ENCODE results near the gene KYNU. TPM values are rescaled to one million over a fixed set of nuclear protein-coding genes. Genes with fewer than 3 reads are reported as not detected.

KYNU gene
- total RNA-seq, 1 donor from 2014 or later, result 34.5 TPM

DNA sequence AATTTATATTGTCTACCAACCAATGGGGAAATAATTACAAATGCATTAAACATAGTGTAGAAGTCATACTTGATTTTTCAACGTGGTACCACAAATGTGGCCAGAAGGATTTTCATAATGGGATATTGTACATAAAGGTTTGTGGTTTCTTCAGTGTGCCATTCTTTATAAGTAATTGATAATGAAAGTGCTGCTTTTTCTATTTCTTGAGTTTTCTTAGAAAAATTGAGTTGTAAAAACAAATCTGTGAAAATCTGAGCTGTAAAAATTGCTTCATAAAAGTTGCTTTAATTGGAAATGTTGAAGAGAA, 103.6 kb downstream of the KYNU start:
- TF ChIP-seq, protein P1, sequence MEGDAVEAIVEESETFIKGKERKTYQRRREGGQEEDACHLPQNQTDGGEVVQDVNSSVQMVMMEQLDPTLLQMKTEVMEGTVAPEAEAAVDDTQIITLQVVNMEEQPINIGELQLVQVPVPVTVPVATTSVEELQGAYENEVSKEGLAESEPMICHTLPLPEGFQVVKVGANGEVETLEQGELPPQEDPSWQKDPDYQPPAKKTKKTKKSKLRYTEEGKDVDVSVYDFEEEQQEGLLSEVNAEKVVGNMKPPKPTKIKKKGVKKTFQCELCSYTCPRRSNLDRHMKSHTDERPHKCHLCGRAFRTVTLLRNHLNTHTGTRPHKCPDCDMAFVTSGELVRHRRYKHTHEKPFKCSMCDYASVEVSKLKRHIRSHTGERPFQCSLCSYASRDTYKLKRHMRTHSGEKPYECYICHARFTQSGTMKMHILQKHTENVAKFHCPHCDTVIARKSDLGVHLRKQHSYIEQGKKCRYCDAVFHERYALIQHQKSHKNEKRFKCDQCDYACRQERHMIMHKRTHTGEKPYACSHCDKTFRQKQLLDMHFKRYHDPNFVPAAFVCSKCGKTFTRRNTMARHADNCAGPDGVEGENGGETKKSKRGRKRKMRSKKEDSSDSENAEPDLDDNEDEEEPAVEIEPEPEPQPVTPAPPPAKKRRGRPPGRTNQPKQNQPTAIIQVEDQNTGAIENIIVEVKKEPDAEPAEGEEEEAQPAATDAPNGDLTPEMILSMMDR (IDR thresholded peaks at IDR 0.05), result no peak

DNA sequence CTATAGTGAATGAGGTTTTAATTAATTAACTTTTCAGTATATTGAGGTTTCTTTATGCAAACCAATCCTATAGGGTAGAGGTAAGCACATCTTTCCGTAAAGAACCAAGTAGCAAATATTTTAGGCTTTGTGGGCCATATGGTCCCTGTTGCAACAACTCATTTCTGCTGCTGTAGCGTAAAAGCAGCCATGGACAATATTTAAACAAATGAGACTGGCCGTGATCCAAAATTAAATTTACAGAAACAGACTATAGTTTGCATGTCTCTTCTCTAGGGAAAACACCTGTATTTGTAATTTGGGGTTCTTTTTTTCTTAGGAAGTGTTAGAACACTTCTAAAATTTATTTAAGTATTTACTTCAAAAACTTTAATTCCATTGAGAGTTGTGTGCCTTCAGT, 104.3 kb downstream of the KYNU start:
- H3K27ac ChIP-seq, result no peak overlapping the region
- no peaks in the 10 kb centered on the region for H3K27me3 ChIP-seq
- H3K9me3 ChIP-seq, result no peaks in the 10 kb centered on the region
- ATAC-seq (no peak), DNase-seq (no peak)
- intact Hi-C loops (cut with DNase I), result no loop called here
- H3K4me3 ChIP-seq, result no peak overlapping the region
- no peaks in the 10 kb centered on the region for H3K36me3 ChIP-seq
- no peaks in the 10 kb centered on the region for H3K4me1 ChIP-seq
- TF ChIP-seq, protein P1 (IDR thresholded peaks at IDR 0.05), result no peak

More for the DNA sequence above, 103.6 kb downstream of the KYNU start:
- H3K27ac ChIP-seq, result no peak overlapping the region
- H3K36me3 ChIP-seq, result no peaks in the 10 kb centered on the region
- H3K4me3 ChIP-seq, result no peak overlapping the region
- DNase-seq, result no peak
- H3K9me3 ChIP-seq, result no peaks in the 10 kb centered on the region
- H3K4me1 ChIP-seq, result no peaks in the 10 kb centered on the region
- ATAC-seq, result no peak
- intact Hi-C loops (cut with DNase I), result no loop called here
- no peaks in the 10 kb centered on the region for H3K27me3 ChIP-seq

DNA sequence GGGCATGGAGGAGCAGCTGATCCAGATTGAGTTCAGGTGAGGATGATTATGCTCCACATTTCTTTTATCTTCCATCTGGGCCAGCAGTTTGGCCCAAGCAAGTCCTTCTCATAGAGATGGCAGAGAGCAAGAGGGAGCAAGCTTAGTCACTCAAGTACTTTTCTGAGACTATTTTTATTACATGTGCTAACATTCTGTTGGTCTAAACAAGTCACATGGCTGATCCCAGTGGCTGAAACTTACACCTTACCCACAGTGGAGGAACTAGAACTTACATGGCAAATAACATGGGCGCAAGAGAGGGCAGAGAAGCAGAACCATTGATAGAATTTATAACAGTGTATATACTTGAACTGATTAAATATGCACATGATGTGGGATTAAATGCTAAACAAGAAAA, 105.7 kb downstream of the KYNU start:
- H3K4me1 ChIP-seq, result no peaks in the 10 kb centered on the region
- H3K27me3 ChIP-seq, result no peaks in the 10 kb centered on the region
- H3K36me3 ChIP-seq, result no peaks in the 10 kb centered on the region
- TF ChIP-seq, protein P1 (IDR thresholded peaks at IDR 0.05), result no peak
- no peaks in the 10 kb centered on the region for H3K9me3 ChIP-seq
- no peak for DNase-seq
- intact Hi-C loops (cut with DNase I), result no loop called here
- H3K4me3 ChIP-seq, result no peak overlapping the region
- no peak for ATAC-seq
- no peak overlapping the region for H3K27ac ChIP-seq

DNA sequence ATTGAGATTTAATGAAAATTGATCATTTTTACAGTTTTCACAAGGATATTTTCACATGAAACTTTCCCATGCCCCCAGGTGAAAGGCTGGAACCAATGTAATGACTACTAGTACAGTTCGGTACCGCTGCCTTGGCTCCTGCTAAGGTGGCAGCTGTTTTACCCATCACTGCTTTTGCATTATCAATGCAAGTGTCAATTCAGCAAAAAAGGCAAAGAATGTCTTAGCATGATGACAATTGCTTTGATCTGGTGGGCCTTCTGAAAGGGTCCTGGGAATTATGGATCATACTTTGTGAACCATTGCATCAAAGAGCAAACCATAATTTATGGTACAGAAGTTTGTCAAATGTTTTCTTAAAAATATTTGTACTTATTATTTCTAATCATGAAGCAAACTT, 107.2 kb downstream of the KYNU start:
- DNase-seq, result no peak
- H3K27ac ChIP-seq, result no peak overlapping the region
- no peaks in the 10 kb centered on the region for H3K36me3 ChIP-seq
- H3K27me3 ChIP-seq, result no peaks in the 10 kb centered on the region
- TF ChIP-seq, protein P1 (IDR thresholded peaks at IDR 0.05), result no peak
- no peak for ATAC-seq
- intact Hi-C loops (cut with DNase I), result no loop called here
- H3K9me3 ChIP-seq, result no peaks in the 10 kb centered on the region
- H3K4me1 ChIP-seq, result no peaks in the 10 kb centered on the region
- H3K4me3 ChIP-seq, result no peak overlapping the region

DNA sequence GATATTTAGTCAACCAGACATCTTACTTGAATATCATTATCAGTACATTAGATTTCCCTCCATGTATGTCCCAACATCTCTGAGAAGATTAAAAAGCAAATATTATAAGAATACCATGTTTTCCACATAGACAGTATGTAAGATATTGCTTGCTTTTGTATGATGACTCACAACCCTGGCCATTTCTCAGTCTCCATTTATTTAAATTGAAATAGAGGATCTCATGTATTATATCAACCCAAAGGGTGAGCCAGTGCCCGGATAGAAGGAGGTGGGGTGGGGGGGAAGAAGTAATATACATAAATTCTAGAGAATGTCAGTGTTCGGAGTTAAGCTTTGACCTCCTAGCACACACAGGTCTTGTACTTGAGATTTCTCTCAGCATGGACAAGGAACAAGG, 109.6 kb downstream of the KYNU start:
- ATAC-seq (no peak), DNase-seq (no peak)
- TF ChIP-seq, protein P1 (IDR thresholded peaks at IDR 0.05), result no peak
- Histone ChIP-seq H3K27ac (no peak overlapping the region), H3K27me3 (no peaks in the 10 kb centered on the region), H3K9me3 (no peaks in the 10 kb centered on the region), H3K4me1 (no peaks in the 10 kb centered on the region), H3K36me3 (no peaks in the 10 kb centered on the region), H3K4me3 (no peak overlapping the region)
- intact Hi-C loops (cut with DNase I), result no loop called here
